Heart left ventricle (tissue), 13 donors: Measurements from ENCODE around the gene PROSER2.

Experiments
- POLR2A ChIP-seq, 2 donors: fragments of 450-650 bp; IDR thresholded peaks; one replicate each; pipeline ENCODE4 v1.6.1; 2017; ENCODE audit warnings: antibody characterized with exemption in 2 of 2, mild to moderate bottlenecking in 2 of 2, moderate library complexity in 2 of 2
- TF ChIP-seq, protein P1 (sequence below), 12 donors: fragments of 200-600 bp; sonication (generic) in 4 of 12; IDR thresholded peaks; one replicate each; pipeline versions ENCODE4 v1.5.0 to v1.8.0; 2018 to 2022; ENCODE audit warnings: antibody characterized with exemption in 12 of 12, mild to moderate bottlenecking in 5 of 12
- donor health status: ischemic (EF 13 %, LVEDD 7.1; RV severe dilation, severe dysfunction).
- donor health status: DM: no; HTN: yes; CAD: no.
- donor health status: DM: no; HTN: no; CAD: no.
- donor health status: ischemic (EF 25% LVEDD 6.9; RV normal size, moderate dysfunction).
- donor health status: ischemic (EF 25% LVEDD 5.7; RV mildly dilated, moderate dysfunction).
- donor health status: ischemic (EF 35%, LVEDD 5.7; RV mildly dilated, moderate dysfunction).
- donor health status: nonischemic (EF 11% LVEDD 7.7; RV severe dilation, severe dysfunction).
- donor health status: DM: yes; HTN: yes; CAD: no.
- donor health status: PGD.
- donor health status: ischemic (EF 29% LVEDD 5.4; RV normal size, mild dysfunction).
- donor health status: nonischemic (EF 23%, LVEDD 6.1; RV moderate dilation, normal function).

DNA sequence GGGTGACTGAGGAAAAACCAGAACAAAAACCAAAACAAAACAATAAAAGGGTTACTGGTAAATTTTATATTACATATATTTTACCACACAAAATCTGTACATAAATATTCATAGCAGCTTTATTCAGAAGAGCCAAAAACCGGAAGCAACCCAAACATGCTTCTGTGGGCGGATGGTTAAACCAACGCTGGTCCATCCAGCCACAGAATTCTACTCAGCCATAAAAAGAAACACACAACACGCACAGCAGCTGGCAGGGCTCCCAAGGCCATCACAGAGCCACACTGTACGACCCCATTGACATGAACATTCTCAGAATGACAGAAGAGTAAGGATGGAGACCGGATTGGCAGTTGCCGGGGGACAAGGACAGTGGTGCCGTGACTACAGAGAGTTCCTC is 83.6 kb downstream of the PROSER2 start:
- TF ChIP-seq POLR2A (IDR thresholded peaks at IDR 0.05), result no peak
- TF ChIP-seq, protein P1, sequence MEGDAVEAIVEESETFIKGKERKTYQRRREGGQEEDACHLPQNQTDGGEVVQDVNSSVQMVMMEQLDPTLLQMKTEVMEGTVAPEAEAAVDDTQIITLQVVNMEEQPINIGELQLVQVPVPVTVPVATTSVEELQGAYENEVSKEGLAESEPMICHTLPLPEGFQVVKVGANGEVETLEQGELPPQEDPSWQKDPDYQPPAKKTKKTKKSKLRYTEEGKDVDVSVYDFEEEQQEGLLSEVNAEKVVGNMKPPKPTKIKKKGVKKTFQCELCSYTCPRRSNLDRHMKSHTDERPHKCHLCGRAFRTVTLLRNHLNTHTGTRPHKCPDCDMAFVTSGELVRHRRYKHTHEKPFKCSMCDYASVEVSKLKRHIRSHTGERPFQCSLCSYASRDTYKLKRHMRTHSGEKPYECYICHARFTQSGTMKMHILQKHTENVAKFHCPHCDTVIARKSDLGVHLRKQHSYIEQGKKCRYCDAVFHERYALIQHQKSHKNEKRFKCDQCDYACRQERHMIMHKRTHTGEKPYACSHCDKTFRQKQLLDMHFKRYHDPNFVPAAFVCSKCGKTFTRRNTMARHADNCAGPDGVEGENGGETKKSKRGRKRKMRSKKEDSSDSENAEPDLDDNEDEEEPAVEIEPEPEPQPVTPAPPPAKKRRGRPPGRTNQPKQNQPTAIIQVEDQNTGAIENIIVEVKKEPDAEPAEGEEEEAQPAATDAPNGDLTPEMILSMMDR (IDR thresholded peaks at IDR 0.05), result no peak
